Left lobe of liver (tissue), 2 donors: ENCODE measurements around the gene OR10G4. TPM values are rescaled to one million over a fixed set of nuclear protein-coding genes. Genes with fewer than 3 reads are reported as not detected.
"Not testable (repeated sequence)": the region's sequence is repeated elsewhere in the genome, so short reads cannot be mapped to it uniquely, and the experiment has no call there.

Experiments used
- ATAC-seq: fragments of 200-7000 bp; cut with Tn5 transposase; one replicate; pipeline ENCODE4 v1.9.1; 2020; ENCODE audit warnings: mild to moderate bottlenecking, moderate library complexity
- DNase-seq: peaks from one replicate; pipeline ENCODE4 v3.0.0-alpha.2; 2020; ENCODE audit warnings: low spot score
- total RNA-seq: library from RNA; stranded (reverse); gene quantifications from one replicate; pipeline ENCODE4 v1.2.1, GENCODE V29; 2021
- donor health status: DM: no; HTN: no; CAD: no; lungs with moderate emphysema.
- donor health status: DM: no; HTN: yes; CAD: no.

The OR10G4 gene
- not detected for total RNA-seq

DNA sequence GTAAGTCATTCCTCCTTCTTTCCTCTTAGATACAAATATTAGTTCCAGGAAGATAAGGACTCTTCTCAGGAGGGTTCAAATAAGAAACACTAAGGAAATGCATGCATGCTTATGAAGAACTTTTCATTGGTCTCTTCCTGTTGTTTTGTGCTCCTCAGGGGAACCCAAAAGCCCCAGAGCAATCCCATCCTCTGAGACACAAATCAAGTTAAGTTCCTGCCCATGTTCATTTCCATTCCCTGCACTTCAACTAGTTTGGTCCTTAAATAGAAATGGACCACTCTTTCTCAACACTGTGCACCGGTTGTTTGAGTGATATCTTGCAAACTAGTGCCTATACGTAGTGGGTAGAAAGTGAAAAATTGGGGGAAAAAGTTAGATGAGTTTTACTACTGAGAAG lies at the start of gene OR10G4:
TSS of gene OR10G4 (plus strand) at position 301 of the 400 bp plus-strand sequence. CDS start 2,578 bp downstream, outside the sequence.
- ATAC-seq = no peak
- DNase-seq = no peak

DNA sequence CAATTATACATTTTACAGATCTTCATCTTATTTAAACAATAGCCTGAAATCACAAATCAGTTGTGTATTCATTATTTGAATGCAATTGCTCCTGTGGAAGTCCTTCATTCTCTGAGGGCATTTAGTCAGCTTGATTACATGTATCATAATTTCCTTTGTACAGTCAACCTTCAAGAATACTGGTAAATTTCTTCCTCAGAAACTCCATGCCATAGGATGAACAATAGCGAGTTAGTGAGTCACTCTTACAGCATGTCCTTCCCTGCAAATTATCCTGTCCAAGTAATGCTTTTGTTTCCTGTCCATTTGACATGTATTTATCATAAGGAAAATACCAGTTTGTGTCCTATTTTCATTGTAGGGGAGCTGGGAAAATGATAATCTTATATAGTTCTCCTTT lies 39.0 kb upstream of the OR10G4 start:
- no peak for DNase-seq
- no peak for ATAC-seq

GRCh38 chr11:123976770-123977560 lies 35.8 kb upstream of the OR10G4 start:
- ATAC-seq = no peak
- DNase-seq = no peak

DNA sequence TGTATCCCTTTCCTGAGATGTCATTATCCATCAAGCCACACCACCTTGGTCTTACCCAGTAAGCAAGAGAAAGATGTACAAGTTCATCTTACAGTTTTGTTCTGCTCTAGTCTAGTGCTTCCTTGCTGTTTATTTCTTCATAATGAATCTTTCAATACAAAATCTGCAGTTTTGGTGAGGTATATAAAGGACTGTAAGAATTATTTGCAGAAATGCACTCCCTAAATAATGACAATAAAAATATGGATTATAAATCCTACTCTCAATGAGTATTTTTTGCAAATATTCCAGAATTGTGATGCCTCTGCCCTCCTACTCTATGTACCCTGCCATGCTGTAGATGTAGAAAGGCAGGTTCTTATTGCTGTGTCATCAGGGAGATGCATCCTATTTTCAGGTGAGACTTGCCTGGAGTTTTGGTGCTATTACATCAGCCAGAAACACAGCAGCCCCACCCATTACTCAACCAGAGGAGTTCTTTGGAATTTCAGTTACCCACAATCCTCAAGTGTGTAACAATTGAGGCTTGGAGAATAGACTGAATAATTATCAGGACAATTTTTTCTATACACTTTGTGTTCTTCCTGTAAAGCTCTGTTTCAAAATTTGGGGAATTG lies 35.0 kb upstream of the OR10G4 start, which contains the start of gene OR10S1:
TSS of gene OR10S1 (minus strand) at position 51 of the 617 bp plus-strand sequence. CDS start 117 bp downstream, outside the sequence.
- ATAC-seq = no peak
- no peak for DNase-seq

GRCh38 chr11:123979311-123979710 lies 33.5 kb upstream of the OR10G4 start:
- DNase-seq (no peak), ATAC-seq (no peak)

GRCh38 chr11:123995119-123995518 lies 17.7 kb upstream of the OR10G4 start, which contains the start of gene OR10G6:
TSS of gene OR10G6 (minus strand) at chr11:123995161. CDS start at chr11:123995161, 0 bp downstream.
- DNase-seq (no peak), ATAC-seq (no peak)

DNA sequence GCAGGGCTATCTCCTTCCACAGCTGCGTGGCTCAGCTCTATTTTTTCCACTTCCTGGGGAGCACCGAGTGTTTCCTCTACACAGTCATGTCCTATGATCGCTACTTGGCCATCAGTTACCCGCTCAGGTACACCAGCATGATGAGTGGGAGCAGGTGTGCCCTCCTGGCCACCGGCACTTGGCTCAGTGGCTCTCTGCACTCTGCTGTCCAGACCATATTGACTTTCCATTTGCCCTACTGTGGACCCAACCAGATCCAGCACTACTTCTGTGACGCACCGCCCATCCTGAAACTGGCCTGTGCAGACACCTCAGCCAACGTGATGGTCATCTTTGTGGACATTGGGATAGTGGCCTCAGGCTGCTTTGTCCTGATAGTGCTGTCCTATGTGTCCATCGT lies 3.0 kb downstream of the OR10G4 start:
- ATAC-seq, DNase-seq: not testable (repeated sequence)

- ATAC-seq = no peak
- no peak for DNase-seq
These were observed 13.7 kb downstream of the OR10G4 start, which contains the start of gene OR10G8 for GRCh38 chr11:124026498-124026897. TSS of gene OR10G8 (plus strand) at chr11:124026798. CDS start at chr11:124029623, 2,825 bp downstream.

DNA sequence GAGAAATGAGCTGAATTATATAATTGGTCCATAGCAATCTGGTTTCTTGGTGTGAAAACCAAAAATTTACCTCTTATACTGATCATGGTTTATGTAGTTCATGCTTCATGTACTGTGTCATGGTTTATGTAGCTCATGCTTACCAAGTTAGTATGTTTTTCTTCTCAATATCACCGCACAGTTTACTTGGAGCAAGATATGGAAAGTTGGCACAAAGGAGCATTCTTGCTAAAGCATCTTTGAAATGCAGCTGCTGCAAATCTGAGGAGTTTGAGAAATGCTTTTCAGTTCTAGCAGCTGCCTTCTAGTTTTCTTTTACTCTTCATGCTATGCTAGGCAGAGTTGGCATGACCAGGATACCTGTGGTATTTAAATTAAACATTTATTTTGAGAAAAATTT lies 23.9 kb downstream of the OR10G4 start:
- ATAC-seq (no peak), DNase-seq (no peak)

GRCh38 chr11:124039557-124039956 lies 26.8 kb downstream of the OR10G4 start:
- DNase-seq (no peak), ATAC-seq (no peak)

DNA sequence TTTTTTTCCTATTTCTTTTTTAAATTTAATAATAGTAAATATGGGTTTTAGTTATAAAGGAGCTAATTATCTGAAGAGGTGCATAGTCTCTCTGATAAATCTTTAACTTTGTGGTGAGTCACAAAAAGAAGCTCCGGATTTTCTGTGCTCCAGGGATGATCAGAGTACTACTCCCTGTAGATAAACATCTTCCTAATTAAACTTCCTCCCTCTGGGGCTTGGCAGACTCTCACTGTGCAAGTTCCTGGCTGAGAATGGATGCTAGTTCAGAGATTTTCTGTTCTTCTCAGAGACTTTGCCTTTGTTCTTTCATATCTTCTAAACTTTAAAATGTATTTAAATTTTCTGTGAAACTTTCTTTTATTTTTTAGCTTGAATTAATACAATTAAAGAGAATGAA lies 28.5 kb downstream of the OR10G4 start, which contains the start of gene OR10G7:
TSS of gene OR10G7 (minus strand) at position 72 of the 400 bp plus-strand sequence. CDS start 2,324 bp downstream, outside the sequence.
- DNase-seq = no peak

GRCh38 chr11:124043420-124043819 lies 30.6 kb downstream of the OR10G4 start:
- ATAC-seq = no peak
- no peak for DNase-seq

More for the DNA sequence above, 28.5 kb downstream of the OR10G4 start, which contains the start of gene OR10G7:
- ATAC-seq = no peak

- ATAC-seq (no peak), DNase-seq (no peak)
These were observed 38.0 kb downstream of the OR10G4 start for GRCh38 chr11:124050748-124051147.

DNA sequence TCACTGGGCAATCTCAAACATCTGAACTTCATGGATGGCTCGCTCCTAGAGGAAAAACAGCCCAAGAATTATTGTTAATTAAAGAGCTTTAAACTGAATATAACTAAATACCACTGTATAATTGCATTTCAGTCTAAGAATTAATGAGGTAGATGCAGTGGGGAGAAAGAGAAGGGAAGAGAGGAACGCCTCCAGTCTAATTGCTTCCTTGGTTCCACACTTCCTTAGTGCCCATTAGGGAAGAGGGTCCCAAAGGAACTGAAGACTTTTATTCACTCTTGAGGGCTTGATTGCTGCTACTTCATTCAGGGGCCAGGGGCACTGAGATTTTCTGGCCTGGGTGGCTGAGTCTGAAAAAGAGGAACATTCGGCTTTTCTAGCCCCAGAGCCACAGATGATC lies 40.2 kb downstream of the OR10G4 start:
- no peak for ATAC-seq
- DNase-seq = no peak

Other genes starting within 250 kb of the OR10G4 start
- not detected for gene OR6M1, start 206.6 kb upstream of the OR10G4 start, total RNA-seq
- gene TMEM225, start 127.3 kb upstream of the OR10G4 start, total RNA-seq = not detected
- not detected for gene OR8D4, start 110.8 kb upstream of the OR10G4 start, total RNA-seq
- gene OR4D5, start 73.4 kb upstream of the OR10G4 start, total RNA-seq = not detected
- gene OR6T1, start 69.2 kb upstream of the OR10G4 start, total RNA-seq = not detected
- gene OR10S1, start 35.2 kb upstream of the OR10G4 start, total RNA-seq = not detected
- not detected for gene OR10G6, start 17.8 kb upstream of the OR10G4 start, total RNA-seq
- not detected for gene OR10G9, start 10.0 kb downstream of the OR10G4 start, total RNA-seq
- not detected for gene OR10G8, start 13.8 kb downstream of the OR10G4 start, total RNA-seq
- not detected for gene OR10G7, start 28.3 kb downstream of the OR10G4 start, total RNA-seq
- gene VWA5A, start 102.5 kb downstream of the OR10G4 start, total RNA-seq = 3.4 TPM
- gene OR10D3, start 170.3 kb downstream of the OR10G4 start, total RNA-seq = not detected
- gene OR8G1, start 228.1 kb downstream of the OR10G4 start, total RNA-seq = not detected
- not detected for gene OR8G5, start 243.4 kb downstream of the OR10G4 start, total RNA-seq